Suprapubic skin (tissue), 3 donors: Measurements from ENCODE around the gene BRD2.

ENCODE experiments used
- POLR2A ChIP-seq, 2 donors: fragments of 450-650 bp; IDR thresholded peaks; one replicate each; pipeline ENCODE4 v1.6.1; 2017; ENCODE audit warnings: antibody characterized with exemption in 2 of 2, mild to moderate bottlenecking in 2 of 2, moderate library complexity in 2 of 2
- TF ChIP-seq, protein P1 (sequence below), 2 donors: fragments of 200-600 bp in 1 of 2; fragments of 450-650 bp in 1 of 2; sonication (generic) in 1 of 2; IDR thresholded peaks; one replicate each; pipeline ENCODE4 v1.5.1; 2016 to 2019; ENCODE audit warnings: antibody characterized with exemption in 2 of 2, mild to moderate bottlenecking in 1 of 2, moderate library complexity in 1 of 2

DNA sequence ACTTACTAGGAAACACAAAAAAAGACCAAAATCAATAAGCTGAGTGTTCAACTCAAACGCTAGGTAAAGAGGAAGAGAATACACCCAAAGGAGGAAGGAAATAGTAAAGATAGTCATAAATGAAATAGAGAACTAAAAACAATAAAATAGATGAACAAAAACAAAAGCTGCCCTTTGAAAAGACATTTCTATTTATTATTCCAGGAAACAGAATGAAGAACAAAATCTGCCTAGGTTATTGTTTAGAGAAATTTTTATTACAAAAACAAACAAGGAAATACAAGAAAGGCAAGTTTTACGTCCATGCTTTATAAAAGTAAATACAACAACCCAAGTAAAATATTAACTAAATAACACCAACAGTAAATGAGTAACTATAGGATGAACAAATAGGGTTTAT is 47.7 kb upstream of the BRD2 start:
- TF ChIP-seq, protein P1, sequence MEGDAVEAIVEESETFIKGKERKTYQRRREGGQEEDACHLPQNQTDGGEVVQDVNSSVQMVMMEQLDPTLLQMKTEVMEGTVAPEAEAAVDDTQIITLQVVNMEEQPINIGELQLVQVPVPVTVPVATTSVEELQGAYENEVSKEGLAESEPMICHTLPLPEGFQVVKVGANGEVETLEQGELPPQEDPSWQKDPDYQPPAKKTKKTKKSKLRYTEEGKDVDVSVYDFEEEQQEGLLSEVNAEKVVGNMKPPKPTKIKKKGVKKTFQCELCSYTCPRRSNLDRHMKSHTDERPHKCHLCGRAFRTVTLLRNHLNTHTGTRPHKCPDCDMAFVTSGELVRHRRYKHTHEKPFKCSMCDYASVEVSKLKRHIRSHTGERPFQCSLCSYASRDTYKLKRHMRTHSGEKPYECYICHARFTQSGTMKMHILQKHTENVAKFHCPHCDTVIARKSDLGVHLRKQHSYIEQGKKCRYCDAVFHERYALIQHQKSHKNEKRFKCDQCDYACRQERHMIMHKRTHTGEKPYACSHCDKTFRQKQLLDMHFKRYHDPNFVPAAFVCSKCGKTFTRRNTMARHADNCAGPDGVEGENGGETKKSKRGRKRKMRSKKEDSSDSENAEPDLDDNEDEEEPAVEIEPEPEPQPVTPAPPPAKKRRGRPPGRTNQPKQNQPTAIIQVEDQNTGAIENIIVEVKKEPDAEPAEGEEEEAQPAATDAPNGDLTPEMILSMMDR (IDR thresholded peaks at IDR 0.05) = no peak
- no peak for TF ChIP-seq POLR2A (IDR thresholded peaks at IDR 0.05)
